PC-3 (cell line): Measurements from ENCODE around the gene SCT.

Experiments used
- CTCF ChIP-seq: fragments of 300-600 bp; sonication (generic); conservative IDR thresholded peaks from 2 replicates; pipeline ENCODE4 v1.5.1; 2017; ENCODE audit warnings: antibody characterized with exemption, low read depth, mild to moderate bottlenecking, low read length
- EZH2 ChIP-seq: fragments of 300-600 bp; sonication (generic); IDR thresholded peaks from one replicate; pipeline ENCODE4 v1.6.1; 2017; ENCODE audit warnings: antibody characterized with exemption, mild to moderate bottlenecking, low read length; ENCODE audit not compliant: unreplicated experiment
- EZH2phosphoT487 ChIP-seq: fragments of 300-600 bp; sonication (generic); IDR thresholded peaks from 2 replicates; pipeline ENCODE4 v1.6.1; 2018; ENCODE audit warnings: mild to moderate bottlenecking, antibody characterized with exemption, low read length, borderline replicate concordance

GRCh38 chr11:645536-645935, 18.6 kb upstream of the SCT start:
- no peak for TF ChIP-seq CTCF
- TF ChIP-seq EZH2: no peak
- TF ChIP-seq EZH2phosphoT487: no peak
